MG63 (cell line): Measurements from ENCODE around the gene DVL2. TPM values are rescaled to one million over a fixed set of nuclear protein-coding genes. Genes with fewer than 3 reads are reported as not detected.
A peak's percentile ranks its signal among the peaks of the same experiment; 100 is the strongest.

ENCODE experiments used
- DNase-seq: peaks from one replicate; pipeline ENCODE4 v3.0.0-alpha.2; 2020
- H3K27me3 ChIP-seq: fragments of 250-450 bp; sonication (Bioruptor Pico); 2 replicates; pipeline ENCODE4 v1.5.1; 2020; ENCODE audit warnings: mild to moderate bottlenecking, moderate library complexity
- H3K36me3 ChIP-seq: fragments of 250-450 bp; sonication (Bioruptor Pico); 2 replicates; pipeline ENCODE4 v1.5.1; 2020; ENCODE audit warnings: mild to moderate bottlenecking, moderate library complexity
- H3K4me3 ChIP-seq: fragments of 250-450 bp; sonication (Bioruptor Pico); 2 replicates; pipeline ENCODE4 v1.5.1; 2020; ENCODE audit warnings: mild to moderate bottlenecking, moderate library complexity
- H3K9me3 ChIP-seq: fragments of 250-450 bp; sonication (Bioruptor Pico); 2 replicates; pipeline ENCODE4 v1.5.1; 2020; ENCODE audit warnings: mild to moderate bottlenecking, moderate library complexity
- total RNA-seq: library from RNA; depleted of rRNA; stranded (reverse); fragments of >200 nt; shearing (Covaris generic); gene quantifications from 2 replicates; pipeline ENCODE4 v1.2.3, GENCODE V29; 2014; ENCODE audit warnings: low replicate concordance; rRNA removed

The DVL2 gene
- 11.5 and 26.2 TPM in 2 replicates for total RNA-seq

DNA sequence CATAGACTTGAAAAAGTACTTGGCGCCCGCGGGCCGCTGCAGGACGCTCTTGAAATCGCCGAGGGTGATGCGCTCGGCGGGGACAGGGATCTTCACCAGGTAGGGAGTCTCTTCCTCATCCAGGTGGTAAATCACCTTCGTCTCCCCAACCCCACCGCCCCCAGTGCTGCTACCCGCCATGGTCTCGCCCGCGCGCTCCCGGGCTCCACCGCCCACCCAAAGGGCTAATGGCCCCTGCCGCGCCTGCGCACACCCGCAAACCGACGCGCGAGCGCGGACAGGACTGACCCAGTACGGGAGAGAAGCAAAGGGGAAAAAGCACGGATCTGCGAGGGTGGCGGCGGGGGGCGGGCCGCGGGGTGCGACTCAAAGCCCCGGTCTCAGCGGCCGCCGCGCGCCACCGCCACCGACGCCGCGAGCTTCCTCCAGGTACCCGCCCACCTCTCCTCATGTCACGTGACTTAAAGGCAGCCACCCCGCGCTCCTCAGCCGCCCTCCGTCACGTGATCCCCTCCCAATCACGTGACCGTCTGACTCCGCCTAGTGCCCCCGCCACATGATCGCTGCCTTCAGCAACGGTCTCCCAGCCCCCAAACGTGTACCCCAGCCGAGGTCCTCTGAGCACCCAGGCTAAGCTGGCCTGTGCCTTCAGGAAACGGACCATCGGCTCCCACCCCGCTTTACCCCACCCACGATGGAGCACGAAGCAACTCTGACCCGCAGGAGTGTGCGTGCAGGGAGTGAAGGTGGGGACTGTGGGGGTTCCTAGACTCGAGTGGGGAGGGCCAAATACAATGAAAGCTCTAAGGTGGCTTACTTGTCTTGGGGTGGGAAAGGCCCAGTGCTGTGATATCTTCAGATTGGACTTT is at the start of gene DVL2:
TSS of gene DVL2 (minus strand) at position 435 of the 869 bp plus-strand sequence. CDS start at position 180, 255 bp downstream.
- Histone ChIP-seq H3K4me3 (peak within 1 kb of the TSS; percentile 76), H3K9me3 (no peaks in the 10 kb centered on the region), H3K27me3 (no peaks in the 10 kb centered on the region), H3K36me3 (peaks cover 26% of the 10 kb centered on the region)
- peak; percentile 88 for DNase-seq

GRCh38 chr17:7283471-7284216 is 49.3 kb upstream of the DVL2 start:
- H3K36me3 ChIP-seq: no peaks in the 10 kb centered on the region
- H3K27me3 ChIP-seq: no peaks in the 10 kb centered on the region
- H3K4me3 ChIP-seq: no peak overlapping the region
- no peaks in the 10 kb centered on the region for H3K9me3 ChIP-seq
- DNase-seq: no peak

- DNase-seq: no peak
These were observed 48.5 kb upstream of the DVL2 start for GRCh38 chr17:7282752-7283321.

GRCh38 chr17:7281953-7282751 is 47.8 kb upstream of the DVL2 start:
- Histone ChIP-seq H3K9me3 (no peaks in the 10 kb centered on the region), H3K36me3 (no peaks in the 10 kb centered on the region), H3K27me3 (no peaks in the 10 kb centered on the region), H3K4me3 (no peak overlapping the region)
- no peak for DNase-seq

More at GRCh38 chr17:7282752-7283321, 48.5 kb upstream of the DVL2 start:
- no peaks in the 10 kb centered on the region for H3K36me3 ChIP-seq
- no peaks in the 10 kb centered on the region for H3K9me3 ChIP-seq
- H3K27me3 ChIP-seq: no peaks in the 10 kb centered on the region
- no peak overlapping the region for H3K4me3 ChIP-seq

DNA sequence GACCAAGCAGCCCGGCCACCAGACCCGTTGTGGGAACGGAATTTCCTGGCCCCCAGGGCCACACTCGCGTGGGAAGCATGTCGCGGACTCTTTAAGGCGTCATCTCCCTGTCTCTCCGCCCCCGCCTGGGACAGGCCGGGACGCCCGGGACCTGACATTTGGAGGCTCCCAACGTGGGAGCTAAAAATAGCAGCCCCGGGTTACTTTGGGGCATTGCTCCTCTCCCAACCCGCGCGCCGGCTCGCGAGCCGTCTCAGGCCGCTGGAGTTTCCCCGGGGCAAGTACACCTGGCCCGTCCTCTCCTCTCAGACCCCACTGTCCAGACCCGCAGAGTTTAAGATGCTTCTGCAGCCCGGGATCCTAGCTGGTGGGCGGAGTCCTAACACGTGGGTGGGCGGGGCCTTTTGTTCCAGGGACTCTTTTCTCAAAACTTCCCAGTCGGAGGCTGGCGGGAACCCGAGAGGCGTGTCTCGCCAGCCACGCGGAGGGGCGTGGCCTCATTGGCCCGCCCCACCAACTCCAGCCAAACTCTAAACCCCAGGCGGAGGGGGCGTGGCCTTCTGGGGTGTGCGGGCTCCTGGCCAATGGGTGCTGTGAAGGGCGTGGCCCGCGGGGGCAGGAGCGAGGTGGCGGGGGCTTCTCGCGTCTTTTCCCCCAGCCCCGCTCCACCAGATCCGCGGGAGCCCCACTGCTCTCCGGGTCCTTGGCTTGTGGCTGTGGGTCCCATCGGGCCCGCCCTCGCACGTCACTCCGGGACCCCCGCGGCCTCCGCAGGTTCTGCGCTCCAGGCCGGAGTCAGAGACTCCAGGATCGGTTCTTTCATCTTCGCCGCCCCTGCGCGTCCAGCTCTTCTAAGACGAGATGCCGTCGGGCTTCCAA is 47.0 kb upstream of the DVL2 start, which contains the start of gene SLC2A4:
TSS of gene SLC2A4 (plus strand) at position 645 of the 879 bp plus-strand sequence. CDS start at position 862, 217 bp downstream.
- no peaks in the 10 kb centered on the region for H3K9me3 ChIP-seq
- H3K27me3 ChIP-seq: no peaks in the 10 kb centered on the region
- H3K36me3 ChIP-seq: no peaks in the 10 kb centered on the region
- DNase-seq: peak; percentile 70
- peak within 1 kb of the TSS; percentile 25 for H3K4me3 ChIP-seq

GRCh38 chr17:7280519-7281073 is 46.3 kb upstream of the DVL2 start:
- no peaks in the 10 kb centered on the region for H3K9me3 ChIP-seq
- H3K27me3 ChIP-seq: no peaks in the 10 kb centered on the region
- H3K4me3 ChIP-seq: peak overlapping the region; percentile 25
- no peaks in the 10 kb centered on the region for H3K36me3 ChIP-seq
- peak; percentile 63 for DNase-seq

DNA sequence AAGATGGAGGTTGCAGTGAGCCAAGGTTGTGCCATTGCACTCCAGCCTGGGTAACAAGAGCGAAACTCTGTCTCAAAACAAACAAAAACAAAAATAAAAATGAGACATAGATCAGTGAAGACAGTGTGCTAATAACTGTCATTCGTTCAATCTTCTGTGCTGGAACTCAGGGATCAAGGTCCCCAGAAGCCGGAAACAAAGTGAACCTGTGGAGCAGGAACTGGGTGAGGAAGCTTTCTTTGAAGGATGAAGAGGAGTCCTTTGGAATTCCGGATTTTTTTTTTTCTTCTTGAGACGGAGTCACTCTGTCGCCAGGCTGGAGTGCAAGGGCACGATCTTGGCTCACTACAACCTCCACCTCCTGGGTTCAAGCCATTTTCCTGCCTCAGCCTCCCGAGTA is 45.1 kb upstream of the DVL2 start:
- H3K4me3 ChIP-seq: no peak overlapping the region
- no peaks in the 10 kb centered on the region for H3K27me3 ChIP-seq
- H3K36me3 ChIP-seq: no peaks in the 10 kb centered on the region
- DNase-seq: no peak
- no peaks in the 10 kb centered on the region for H3K9me3 ChIP-seq

DNA sequence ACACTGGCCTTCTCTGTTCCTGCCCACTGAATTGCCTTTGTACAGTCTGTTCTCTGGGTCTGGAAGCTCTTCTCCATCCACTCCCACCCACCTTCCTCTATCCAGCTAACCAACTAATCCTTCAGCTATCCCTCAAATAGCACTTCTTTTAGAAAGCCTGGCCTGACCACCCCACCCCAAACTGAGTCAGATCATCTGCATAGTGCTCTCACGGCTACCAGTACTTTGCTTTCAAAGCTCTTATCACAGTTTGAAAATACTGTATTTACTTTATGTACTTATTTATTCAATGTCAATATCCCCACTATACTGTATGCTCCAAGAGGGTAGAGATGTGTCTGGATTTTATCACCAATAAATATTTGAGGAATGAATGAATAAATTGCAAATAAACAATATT is 32.5 kb upstream of the DVL2 start:
- peak; percentile 33 for DNase-seq
- Histone ChIP-seq H3K9me3 (no peaks in the 10 kb centered on the region), H3K36me3 (no peaks in the 10 kb centered on the region), H3K4me3 (no peak overlapping the region), H3K27me3 (no peaks in the 10 kb centered on the region)

DNA sequence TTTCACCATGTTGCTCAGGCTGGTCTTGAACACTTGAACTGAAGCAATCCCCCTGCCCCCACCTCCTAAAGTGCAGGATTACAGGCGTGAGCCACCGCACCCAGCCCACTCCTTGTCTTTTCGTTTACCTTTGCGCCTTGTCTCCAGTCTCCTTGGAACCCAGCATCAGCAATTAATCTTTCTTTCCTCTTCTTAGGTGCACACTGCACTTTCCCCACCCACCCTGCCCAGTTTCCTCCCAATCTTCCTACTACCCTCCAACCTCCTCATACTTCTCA is 29.4 kb upstream of the DVL2 start:
- no peaks in the 10 kb centered on the region for H3K27me3 ChIP-seq
- peaks cover 5% of the 10 kb centered on the region; the same call in 1 of the 2 replicates for H3K36me3 ChIP-seq
- no peaks in the 10 kb centered on the region for H3K9me3 ChIP-seq
- no peak overlapping the region for H3K4me3 ChIP-seq
- DNase-seq: no peak

GRCh38 chr17:7262935-7263800 is 28.9 kb upstream of the DVL2 start:
- Histone ChIP-seq H3K4me3 (no peak overlapping the region), H3K36me3 (peaks cover 8% of the 10 kb centered on the region; the same call in 1 of the 2 replicates), H3K27me3 (no peaks in the 10 kb centered on the region), H3K9me3 (no peaks in the 10 kb centered on the region)
- DNase-seq: no peak

- no peaks in the 10 kb centered on the region for H3K27me3 ChIP-seq
- H3K36me3 ChIP-seq: peaks cover 10% of the 10 kb centered on the region
- no peaks in the 10 kb centered on the region for H3K9me3 ChIP-seq
- H3K4me3 ChIP-seq: no peak within 1 kb of the TSS
- DNase-seq: no peak
These were observed 28.0 kb upstream of the DVL2 start, which contains the start of gene CLDN7 for GRCh38 chr17:7262192-7262934. TSS of gene CLDN7 (minus strand) at chr17:7262478. CDS start at chr17:7262043, 435 bp downstream.

DNA sequence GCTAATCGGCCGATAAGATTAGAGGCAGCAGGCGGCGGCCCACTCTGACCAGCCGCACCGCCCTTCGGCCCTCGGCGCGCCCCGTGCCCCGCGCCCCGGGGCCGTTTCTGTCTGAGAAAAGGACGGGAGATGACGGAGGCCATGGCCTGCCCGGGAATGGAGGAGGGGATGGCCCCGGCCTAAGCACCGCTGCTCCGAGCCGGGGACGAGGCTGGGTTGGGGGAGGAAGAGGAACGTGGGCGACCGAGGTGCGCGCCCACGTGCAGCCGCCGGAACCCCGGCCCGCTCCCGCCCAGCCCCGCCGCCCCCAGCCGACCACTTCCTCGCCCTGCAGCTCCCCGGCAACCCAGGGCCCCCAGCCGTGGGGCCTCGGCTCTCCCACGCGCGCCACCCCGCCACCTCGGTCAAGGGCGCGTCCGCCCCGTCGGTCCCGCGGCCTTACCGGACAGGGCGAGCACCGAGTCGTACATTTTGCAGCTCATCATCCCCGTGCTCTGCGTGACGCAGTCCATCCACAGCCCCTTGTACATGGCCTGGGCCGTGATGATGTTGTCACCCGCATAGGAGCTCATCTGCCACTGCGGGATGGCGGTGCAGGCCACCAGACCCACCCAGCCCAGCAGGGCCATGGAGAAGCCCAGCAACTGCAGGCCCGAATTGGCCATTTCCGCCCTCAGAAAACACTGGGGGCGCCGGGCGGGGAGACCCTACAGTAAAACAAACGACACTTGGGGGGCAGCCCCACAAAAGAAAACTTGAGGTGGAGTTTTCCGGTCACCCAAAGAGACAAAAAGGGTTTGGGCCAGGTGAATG is 27.3 kb upstream of the DVL2 start:
- Histone ChIP-seq H3K27me3 (no peaks in the 10 kb centered on the region), H3K36me3 (peaks cover 12% of the 10 kb centered on the region), H3K9me3 (no peaks in the 10 kb centered on the region), H3K4me3 (no peak overlapping the region)
- no peak for DNase-seq

- no peaks in the 10 kb centered on the region for H3K9me3 ChIP-seq
- peaks cover 19% of the 10 kb centered on the region for H3K36me3 ChIP-seq
- H3K27me3 ChIP-seq: no peaks in the 10 kb centered on the region
- DNase-seq: no peak
- no peak overlapping the region for H3K4me3 ChIP-seq
These were observed 26.5 kb upstream of the DVL2 start for GRCh38 chr17:7260651-7261378.
